KOPT-K1 (cell line): ENCODE measurements around the gene NRG2.

Source experiments
- H3K27ac ChIP-seq: fragments of 200-600 bp; sonication (generic); 2 replicates; pipeline ENCODE4 v1.5.1; 2016; ENCODE audit warnings: antibody characterized with exemption, mild to moderate bottlenecking, low read depth, low read length; ENCODE audit not compliant: poor library complexity, severe bottlenecking
- H3K36me3 ChIP-seq: fragments of 200-600 bp; sonication (generic); 2 replicates; pipeline ENCODE4 v1.5.1; 2017; ENCODE audit warnings: antibody characterized with exemption, mild to moderate bottlenecking, low read length, moderate library complexity; ENCODE audit not compliant: insufficient read depth
- H3K9me3 ChIP-seq: fragments of 200-600 bp; sonication (generic); 2 replicates; pipeline ENCODE4 v1.5.1; 2017; ENCODE audit warnings: antibody characterized with exemption, low read length, mild to moderate bottlenecking; ENCODE audit not compliant: insufficient read depth, poor library complexity, severe bottlenecking

The NRG2 gene

DNA sequence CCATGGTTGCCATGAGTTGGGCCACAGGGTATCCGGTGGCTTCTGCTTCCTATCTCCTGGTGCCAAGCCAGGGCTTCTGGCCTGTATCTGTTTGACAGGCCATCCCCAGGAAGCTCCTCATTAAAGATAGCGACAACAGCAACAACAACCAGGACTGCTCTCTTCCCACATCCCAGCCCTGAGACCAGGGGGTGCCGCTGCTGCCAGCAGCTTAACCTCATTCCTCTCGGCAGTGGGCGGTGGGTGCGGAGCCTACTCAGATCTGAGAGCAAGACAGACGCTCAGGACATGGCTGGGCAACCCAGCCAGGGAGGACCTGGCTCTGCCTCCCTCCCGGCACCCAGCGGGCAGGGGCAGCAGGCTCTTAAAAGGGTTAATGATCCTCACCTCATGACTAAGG, 149.2 kb downstream of the NRG2 start:
- Histone ChIP-seq H3K36me3 (no peaks in the 10 kb centered on the region), H3K9me3 (no peaks in the 10 kb centered on the region), H3K27ac (no peak overlapping the region)

DNA sequence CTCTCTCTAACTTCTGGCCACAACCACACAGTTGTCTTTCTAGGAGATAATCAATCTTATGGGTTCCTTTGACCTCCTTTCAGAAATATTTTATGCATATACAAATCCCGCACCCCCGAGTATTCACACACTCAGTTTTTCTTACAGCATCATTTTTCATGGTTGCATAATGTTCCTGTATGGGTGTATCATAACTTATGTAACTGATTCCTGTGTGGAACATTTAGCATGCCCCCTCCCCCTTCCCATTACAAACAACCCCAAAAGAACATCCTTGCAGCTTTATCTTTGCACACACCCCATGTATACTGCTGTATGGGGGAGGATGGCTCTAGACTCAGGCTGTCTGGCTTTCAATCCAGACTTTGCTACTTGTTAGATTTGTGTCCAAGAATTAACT, 153.7 kb downstream of the NRG2 start:
- Histone ChIP-seq H3K36me3 (no peaks in the 10 kb centered on the region), H3K9me3 (no peaks in the 10 kb centered on the region), H3K27ac (no peak overlapping the region)

DNA sequence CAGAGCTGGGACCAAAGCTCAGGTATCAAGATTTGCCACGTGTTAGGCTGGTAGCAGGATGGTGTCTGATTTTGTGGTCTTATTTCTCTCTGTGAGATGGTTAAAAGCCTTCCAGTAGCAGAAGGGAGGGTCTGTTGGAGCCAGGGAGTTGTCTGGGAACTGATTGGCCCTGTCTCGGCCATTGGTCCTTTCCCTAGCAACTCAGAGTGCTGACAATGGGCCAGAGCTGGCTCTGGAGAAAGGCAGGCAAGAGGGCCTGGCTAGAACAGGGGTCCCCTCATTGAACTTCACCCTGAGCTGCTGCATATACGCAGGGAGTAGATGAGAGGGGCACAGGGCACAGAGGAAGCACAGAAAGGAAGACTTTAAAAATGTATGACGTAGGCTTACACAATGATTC, 154.7 kb downstream of the NRG2 start:
- Histone ChIP-seq H3K36me3 (no peaks in the 10 kb centered on the region), H3K27ac (no peak overlapping the region), H3K9me3 (no peaks in the 10 kb centered on the region)

DNA sequence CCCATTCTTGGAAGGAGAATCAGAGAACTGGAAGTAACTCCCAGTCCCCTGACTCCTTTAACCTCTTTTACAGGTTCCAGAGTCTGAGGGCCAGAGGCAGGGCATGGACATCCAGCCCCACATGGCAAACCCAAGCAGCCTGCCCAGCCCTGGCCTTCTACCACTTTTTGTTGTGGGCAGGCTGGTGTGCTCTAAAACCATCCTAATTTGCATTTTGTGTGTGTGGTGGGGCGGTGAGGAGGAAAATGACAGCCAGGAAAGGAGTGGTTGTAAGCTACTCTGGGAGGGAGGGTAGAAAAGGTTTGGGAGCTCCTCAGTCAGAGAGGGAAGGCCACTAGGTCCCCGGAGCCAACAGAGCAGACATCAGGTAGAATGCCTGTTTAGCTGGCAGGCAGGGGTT, 156.9 kb downstream of the NRG2 start:
- H3K27ac ChIP-seq, result no peak overlapping the region
- no peaks in the 10 kb centered on the region for H3K9me3 ChIP-seq
- H3K36me3 ChIP-seq, result no peaks in the 10 kb centered on the region

DNA sequence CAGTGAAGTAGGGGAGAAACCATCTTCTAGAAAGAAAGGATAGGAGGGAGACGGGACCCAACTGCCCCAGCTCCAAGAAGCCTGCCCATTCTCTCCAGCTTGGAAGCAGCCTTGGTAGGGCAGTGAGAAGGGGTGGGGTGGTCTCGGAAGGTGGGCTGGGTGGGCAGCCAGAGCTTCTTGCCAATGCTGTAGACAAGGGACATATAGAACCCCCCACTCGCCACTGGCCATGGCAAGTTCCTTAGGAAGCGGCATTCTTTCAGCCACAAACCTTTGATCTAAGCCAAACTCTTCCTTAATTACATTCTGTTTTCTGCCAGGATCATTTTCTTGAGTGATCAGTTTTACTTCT, 157.3 kb downstream of the NRG2 start:
- Histone ChIP-seq H3K27ac (no peak overlapping the region), H3K36me3 (no peaks in the 10 kb centered on the region), H3K9me3 (no peaks in the 10 kb centered on the region)

DNA sequence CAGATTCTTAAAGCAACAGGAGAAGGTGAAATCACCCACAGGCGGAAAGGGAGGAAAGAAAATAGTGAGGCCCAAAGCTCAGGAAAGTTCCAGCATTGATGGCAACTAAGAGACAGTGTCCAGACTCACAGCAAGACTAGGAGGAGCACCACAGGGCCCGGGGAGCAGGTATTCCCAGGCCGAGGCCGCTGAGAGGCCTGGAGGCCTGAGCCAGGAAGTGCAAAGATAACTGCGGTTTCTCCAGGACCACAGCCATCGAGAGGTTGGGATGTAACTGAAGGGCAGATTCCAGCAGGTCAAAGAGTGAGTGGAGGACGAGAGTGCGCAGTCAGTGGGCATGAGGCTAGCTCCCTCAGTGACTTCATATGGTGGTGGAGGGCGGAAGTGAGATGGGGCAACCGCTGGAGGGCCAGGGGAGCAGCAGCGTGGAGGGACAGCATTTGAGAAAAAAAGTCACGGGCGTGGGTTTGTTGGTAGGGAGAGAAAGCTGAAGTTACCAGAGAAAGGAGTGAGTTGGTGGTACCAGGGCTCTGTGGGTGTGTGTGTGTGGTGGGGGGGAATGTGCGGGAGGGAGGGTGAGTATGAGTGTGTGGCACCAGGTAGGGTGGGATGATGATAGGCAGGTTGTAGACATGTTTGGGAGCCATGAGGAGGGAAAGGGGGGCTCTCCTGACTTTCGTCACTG, 157.8 kb downstream of the NRG2 start:
- Histone ChIP-seq H3K36me3 (no peaks in the 10 kb centered on the region), H3K27ac (no peak overlapping the region), H3K9me3 (no peaks in the 10 kb centered on the region)

DNA sequence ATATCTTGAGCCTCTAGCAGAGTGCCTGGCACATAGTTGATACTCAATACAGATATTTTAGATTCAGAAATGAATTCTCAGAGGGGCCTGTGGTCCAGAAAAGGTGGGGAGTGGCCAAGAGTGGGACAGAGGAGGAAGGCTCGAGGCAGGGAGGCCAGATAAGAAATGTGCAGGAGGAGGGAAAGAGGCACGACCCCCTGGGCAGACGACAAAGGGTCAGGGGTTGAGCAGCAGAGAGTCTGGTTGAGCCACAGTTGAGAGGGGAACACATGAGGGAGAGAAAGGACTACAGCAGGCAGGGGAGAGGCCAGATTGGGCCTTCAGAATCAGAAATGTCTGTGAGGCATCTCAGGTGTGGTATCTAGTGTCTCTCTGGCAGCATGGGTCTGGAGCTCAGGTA, 158.4 kb downstream of the NRG2 start:
- H3K36me3 ChIP-seq, result no peaks in the 10 kb centered on the region
- no peaks in the 10 kb centered on the region for H3K9me3 ChIP-seq
- no peak overlapping the region for H3K27ac ChIP-seq

DNA sequence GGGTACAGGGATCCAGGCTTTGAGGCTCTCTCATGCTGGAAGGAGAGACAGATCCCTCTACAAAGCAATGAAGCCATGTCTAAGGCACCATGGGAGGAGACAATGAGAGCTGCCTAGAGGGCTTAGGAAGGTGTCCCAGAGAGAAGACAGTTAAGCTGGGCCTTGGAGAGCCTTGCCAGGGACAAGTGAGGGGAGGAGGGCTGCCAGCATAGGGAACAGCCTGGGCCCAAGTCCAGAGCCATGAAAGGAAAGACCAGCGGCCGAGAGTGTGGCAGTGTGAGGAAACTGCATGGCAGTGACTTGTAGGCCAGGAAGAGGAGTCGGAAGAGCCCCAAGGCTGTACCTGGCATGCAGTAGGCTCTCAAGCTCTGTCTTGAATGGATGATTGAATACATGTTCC, 159.0 kb downstream of the NRG2 start:
- H3K9me3 ChIP-seq, result no peaks in the 10 kb centered on the region
- H3K36me3 ChIP-seq, result no peaks in the 10 kb centered on the region
- H3K27ac ChIP-seq, result no peak overlapping the region

DNA sequence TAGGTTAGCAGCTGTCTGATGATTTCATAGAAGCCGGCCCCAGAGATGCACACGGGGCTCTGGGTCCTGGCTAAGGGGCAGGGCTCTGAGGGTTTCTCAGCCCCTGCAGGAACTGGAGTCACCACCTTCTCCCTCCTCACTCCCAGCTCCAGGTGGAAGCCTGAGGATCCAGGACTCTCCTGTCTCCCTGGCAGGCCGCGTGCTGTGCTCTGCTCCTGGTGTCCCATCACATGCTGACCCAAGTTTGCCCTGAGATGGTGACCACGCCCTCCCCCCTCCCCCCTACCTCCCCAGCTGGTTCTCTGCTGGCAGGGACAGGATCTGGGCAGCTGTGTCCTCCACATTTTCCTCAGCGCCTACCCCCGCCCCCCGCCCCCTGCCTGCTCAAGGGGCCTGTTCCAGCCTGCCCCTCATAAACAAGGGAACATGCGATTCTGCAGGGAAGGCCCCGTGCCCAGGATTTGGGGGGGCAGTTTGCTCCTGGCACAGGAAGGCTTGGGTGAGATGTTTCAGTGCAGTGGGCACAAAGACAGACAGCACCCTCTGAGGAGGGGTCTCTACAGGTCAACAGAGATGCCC, 160.0 kb downstream of the NRG2 start:
- Histone ChIP-seq H3K9me3 (no peaks in the 10 kb centered on the region), H3K36me3 (no peaks in the 10 kb centered on the region), H3K27ac (no peak overlapping the region)

DNA sequence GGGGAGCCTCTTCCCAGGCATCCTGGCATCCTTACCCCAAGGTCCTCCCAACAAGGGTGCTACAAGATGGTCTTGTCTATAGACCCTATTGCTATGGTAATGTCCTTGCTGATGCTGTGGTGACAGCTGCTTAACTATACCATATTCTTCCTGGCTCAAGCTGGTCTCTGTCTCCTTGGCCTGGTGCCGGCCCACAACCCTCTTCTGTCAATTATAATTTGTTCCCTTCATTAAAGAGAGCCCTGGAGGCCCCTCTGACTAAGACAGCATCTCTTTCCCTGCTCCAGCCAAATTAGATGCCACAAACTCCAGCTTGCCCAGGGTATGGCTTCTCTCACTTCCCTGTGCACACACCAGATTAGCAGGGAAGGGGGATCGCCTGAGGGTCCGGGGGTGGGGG, 160.8 kb downstream of the NRG2 start:
- Histone ChIP-seq H3K36me3 (no peaks in the 10 kb centered on the region), H3K9me3 (no peaks in the 10 kb centered on the region), H3K27ac (no peak overlapping the region)

DNA sequence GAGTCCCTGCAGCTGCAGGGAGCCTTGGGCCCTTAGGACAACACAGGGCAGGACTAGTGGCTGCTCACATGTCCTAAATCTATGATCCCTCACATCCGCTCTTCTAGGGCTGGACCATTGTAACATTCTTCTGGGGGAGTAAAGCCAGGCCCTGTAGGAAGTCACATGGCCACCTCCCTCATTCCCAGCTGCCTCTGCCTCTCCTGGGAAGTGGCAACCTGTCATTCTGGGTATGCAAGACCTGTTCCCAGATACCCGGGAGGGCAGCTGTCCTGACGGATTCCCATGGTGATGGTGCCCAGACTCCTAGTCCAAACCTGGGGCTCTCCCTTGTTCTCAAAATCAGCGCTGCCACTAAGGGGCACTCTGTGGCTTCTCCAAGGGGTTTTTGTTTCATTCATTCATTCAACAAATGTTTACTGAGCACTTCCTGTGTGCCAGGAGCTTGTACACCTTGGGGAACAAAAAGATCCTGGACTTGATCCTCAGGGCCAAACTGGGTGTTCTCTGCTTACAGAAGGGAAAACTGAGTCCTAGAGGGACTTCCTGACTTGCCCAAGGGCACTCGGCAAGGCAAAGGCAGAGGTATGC, 161.9 kb downstream of the NRG2 start:
- H3K9me3 ChIP-seq, result no peaks in the 10 kb centered on the region
- no peak overlapping the region for H3K27ac ChIP-seq

DNA sequence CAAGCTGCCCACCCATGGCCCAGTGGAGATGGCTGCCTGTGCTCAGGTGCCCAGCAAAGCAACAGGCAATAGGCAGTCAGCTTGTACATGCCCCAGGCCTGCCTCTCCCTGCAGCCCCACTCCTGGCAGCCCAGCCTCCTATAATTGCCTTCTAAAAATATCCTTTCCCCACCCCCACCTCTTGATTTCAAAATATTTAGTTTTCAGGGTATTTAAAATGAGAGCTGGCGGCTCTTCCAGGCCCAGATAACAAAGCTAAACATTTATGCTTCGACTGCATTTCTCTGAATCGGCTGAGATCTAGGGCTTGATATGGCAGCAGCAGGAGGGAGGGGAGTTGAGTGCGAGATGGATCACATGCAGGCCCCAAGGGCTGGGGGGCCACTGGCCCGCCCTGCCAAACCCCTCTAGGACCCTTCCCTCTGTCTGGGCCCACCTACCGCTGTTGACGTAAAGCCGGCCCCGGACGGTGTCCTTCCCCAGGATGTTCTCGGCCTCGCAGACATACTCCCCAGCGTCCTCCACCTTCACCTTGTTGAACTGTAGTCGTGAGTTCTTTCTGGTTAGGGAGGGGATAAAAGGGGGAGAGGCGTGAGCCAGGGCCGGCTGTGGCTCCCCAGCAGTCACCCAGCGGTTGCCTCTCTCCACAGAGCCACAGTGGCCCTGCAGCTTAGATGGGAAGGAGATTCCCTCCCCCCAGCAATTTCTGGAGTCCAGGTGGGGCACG, 162.5 kb downstream of the NRG2 start:
- H3K36me3 ChIP-seq, result no peaks in the 10 kb centered on the region
- peaks cover 6% of the 10 kb centered on the region for H3K9me3 ChIP-seq
- no peak overlapping the region for H3K27ac ChIP-seq

More for the DNA sequence above, 161.9 kb downstream of the NRG2 start:
- H3K36me3 ChIP-seq, result no peaks in the 10 kb centered on the region

DNA sequence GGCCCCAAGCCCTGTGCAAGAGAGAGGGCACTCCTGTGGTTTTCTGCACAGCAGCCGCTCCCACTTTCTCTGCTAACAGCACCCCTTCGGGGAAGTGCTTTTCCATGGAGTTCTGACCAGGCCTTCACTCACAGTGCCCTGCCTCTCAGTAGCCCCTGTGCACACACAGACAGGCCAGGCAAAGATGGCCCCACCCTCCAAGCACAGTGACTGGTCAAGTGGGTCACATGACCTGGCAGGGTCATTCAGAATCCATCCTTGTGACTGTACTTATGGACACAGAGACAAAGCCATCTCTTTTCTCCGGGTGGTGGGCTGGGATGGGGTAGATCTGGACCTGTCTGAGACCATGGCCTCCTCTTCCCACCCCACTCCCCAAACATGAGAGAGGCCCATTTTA, 165.0 kb downstream of the NRG2 start:
- H3K36me3 ChIP-seq, result no peaks in the 10 kb centered on the region
- H3K27ac ChIP-seq, result no peak overlapping the region
- H3K9me3 ChIP-seq, result peaks cover 8% of the 10 kb centered on the region

DNA sequence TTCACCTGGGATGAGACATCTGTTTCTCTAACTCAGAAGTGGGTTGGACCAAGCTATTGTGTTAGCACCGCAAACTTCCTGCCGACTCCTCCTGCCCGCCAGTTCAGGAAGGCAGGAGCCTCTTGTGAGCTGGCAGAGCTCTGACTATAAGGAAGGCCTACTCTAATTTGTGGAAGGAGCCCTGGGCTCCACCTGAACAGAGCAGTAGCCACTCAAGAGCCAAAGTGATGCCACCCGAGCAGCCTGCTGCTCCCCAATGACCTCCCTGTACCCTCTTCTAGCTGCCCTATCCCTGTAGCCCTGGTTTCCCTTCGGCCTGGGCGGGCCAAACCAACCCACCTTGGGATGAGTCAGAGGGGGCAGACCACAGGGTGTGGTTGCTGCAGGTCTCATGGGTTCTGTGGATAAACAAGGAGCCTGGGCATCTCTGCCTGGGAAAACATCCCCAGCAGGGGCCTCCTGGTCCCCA, 165.9 kb downstream of the NRG2 start:
- Histone ChIP-seq H3K27ac (no peak overlapping the region), H3K9me3 (peaks cover 8% of the 10 kb centered on the region), H3K36me3 (no peaks in the 10 kb centered on the region)

DNA sequence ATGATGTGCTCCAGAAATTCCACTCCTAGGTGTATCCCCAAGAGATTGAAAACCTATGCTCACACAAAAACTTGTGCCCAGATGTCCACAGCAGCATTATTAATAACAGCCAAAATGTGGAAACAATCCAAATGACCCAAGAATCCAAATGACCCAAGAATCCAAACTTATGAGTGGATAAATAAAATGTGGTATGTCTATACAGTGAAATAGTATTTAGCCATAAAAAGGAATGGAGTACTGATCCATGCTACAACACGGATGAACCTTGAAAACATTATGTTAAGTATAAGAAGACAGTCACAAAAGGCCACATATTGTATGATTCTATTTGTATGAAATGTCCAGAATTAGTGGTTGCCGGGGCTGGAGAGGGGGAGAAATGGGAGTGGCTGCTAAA, 167.1 kb downstream of the NRG2 start:
- Histone ChIP-seq H3K9me3 (peaks cover 8% of the 10 kb centered on the region), H3K27ac (no peak overlapping the region), H3K36me3 (no peaks in the 10 kb centered on the region)
